T-helper 1 cell treated with Interleukin-12 subunit alpha and Interleukin-12 subunit beta and Interleukin-4 antibody, amounts not matched to agents 30 μg/mL and 1 μg/mL, for 36 hours (primary cell): Measurements from ENCODE around the gene SQSTM1.

ENCODE experiments used
- H3K27ac Mint-ChIP-seq: one replicate; pipeline ENCODE4 v1.8.0; 2021; ENCODE audit warnings: mild to moderate bottlenecking, mixed read lengths
- H3K27me3 Mint-ChIP-seq: one replicate; pipeline ENCODE4 v1.8.0; 2021; ENCODE audit warnings: low read depth, mixed read lengths
- H3K36me3 Mint-ChIP-seq: one replicate; pipeline ENCODE4 v1.8.0; 2021; ENCODE audit warnings: low read depth, mixed read lengths
- H3K4me1 Mint-ChIP-seq: one replicate; pipeline ENCODE4 v1.8.0; 2021; ENCODE audit warnings: low read depth, mixed read lengths
- H3K4me3 Mint-ChIP-seq: one replicate; pipeline ENCODE4 v1.8.0; 2021; ENCODE audit warnings: mild to moderate bottlenecking, moderate library complexity, mixed read lengths
- H3K9me3 Mint-ChIP-seq: one replicate; pipeline ENCODE4 v1.8.0; 2021; ENCODE audit warnings: mixed read lengths

Gene SQSTM1

DNA sequence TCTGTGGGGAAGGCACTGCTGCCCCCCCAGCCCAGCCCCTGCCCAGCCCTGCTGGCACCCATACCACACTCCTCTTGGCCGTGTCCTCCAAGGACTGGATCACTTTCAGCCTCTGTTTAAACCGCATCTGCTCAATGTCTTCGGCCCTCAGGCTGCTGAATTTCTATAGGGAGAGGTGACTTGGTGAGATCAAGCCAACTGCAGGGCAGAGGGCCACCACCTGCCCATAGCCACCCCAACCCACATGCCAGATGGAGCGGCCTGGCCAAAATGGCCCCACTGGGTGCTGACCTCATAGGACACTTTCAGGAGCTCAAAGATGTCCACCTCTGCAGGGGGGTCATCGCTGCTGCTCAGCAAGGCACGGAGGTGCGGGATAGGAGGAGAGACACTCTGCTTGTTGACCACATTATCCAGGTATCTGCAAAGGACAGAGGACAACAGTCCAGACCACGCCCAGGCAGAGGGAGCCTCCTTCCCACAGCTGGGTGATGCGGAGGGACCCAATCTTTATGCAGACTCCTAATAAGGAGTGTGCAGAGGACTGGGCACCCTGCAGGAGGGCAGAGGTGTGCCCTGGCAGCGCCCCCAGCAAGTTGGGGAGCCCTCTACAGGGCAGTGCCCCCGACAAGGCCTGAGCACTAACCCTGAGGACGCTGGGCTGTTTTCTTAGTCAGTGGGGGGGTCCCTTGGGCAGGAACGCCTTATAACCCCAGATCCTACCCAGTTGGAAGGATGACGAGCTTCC is 52.3 kb downstream of the SQSTM1 start:
- Mint-ChIP-seq H3K4me1 (no peaks in the 10 kb centered on the region), H3K36me3 (peaks cover 8% of the 10 kb centered on the region), H3K9me3 (no peaks in the 10 kb centered on the region), H3K27ac (no peak overlapping the region), H3K4me3 (no peak overlapping the region), H3K27me3 (no peaks in the 10 kb centered on the region)

DNA sequence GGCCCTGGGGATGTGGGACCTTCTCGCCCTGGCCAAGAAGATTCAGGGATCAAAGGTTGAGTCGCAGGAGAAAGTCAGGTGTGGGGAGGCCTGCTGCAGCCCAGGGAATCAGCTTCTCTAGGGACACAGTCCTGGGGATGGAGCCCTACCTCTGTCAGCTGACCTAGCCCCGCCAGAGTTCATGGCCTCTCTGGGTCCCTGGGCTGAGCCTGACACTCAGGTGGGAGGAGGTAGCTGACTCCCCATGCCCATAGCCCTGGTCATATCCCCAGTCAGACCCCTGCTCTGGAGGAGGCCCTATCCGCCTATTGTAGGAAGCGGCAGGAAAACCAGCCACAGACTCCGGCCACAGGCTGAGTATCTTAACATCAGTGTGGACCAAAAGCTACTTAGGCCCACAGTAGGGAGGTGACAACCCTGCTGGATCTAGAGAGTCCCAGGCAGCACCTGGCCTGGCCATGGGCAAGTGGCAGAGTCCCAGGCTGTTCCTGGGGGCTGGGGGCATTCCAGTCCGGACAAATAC is 52.9 kb downstream of the SQSTM1 start:
- Mint-ChIP-seq H3K4me3 (no peak overlapping the region), H3K27me3 (no peaks in the 10 kb centered on the region), H3K36me3 (peaks cover 8% of the 10 kb centered on the region), H3K9me3 (no peaks in the 10 kb centered on the region), H3K4me1 (no peaks in the 10 kb centered on the region), H3K27ac (no peak overlapping the region)

DNA sequence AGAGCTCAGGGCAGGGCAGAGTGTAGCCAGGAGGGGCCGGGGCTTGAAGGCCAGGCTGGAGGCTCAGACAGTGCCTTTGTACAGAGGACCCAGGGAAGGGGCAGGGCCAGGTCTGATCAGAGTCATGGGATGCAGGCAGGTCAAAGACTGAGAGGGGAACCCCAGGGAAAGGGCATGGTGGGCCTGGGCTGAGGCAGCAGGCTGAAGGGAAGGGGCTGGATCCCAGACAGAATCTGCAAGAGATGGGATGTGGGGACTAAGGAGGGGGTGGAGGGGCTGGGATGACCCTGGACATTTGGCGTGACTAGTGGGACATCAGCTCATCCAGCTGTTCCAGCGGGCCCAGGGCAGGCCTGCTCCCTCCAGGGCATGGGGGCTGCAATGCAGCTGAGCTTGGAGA is 53.4 kb downstream of the SQSTM1 start:
- H3K36me3 Mint-ChIP-seq: peaks cover 8% of the 10 kb centered on the region
- no peaks in the 10 kb centered on the region for H3K4me1 Mint-ChIP-seq
- no peaks in the 10 kb centered on the region for H3K9me3 Mint-ChIP-seq
- no peak overlapping the region for H3K4me3 Mint-ChIP-seq
- no peak overlapping the region for H3K27ac Mint-ChIP-seq
- H3K27me3 Mint-ChIP-seq: no peaks in the 10 kb centered on the region

- Mint-ChIP-seq H3K4me1 (no peaks in the 10 kb centered on the region), H3K27me3 (no peaks in the 10 kb centered on the region), H3K9me3 (no peaks in the 10 kb centered on the region), H3K4me3 (no peak overlapping the region), H3K27ac (no peak overlapping the region), H3K36me3 (peaks cover 8% of the 10 kb centered on the region)
These were observed 54.0 kb downstream of the SQSTM1 start for GRCh38 chr5:179874536-179875292.

GRCh38 chr5:179875741-179876609 is 55.3 kb downstream of the SQSTM1 start:
- H3K4me3 Mint-ChIP-seq: no peak overlapping the region
- no peaks in the 10 kb centered on the region for H3K4me1 Mint-ChIP-seq
- no peak overlapping the region for H3K27ac Mint-ChIP-seq
- H3K36me3 Mint-ChIP-seq: peaks cover 8% of the 10 kb centered on the region
- H3K27me3 Mint-ChIP-seq: no peaks in the 10 kb centered on the region
- H3K9me3 Mint-ChIP-seq: no peaks in the 10 kb centered on the region

DNA sequence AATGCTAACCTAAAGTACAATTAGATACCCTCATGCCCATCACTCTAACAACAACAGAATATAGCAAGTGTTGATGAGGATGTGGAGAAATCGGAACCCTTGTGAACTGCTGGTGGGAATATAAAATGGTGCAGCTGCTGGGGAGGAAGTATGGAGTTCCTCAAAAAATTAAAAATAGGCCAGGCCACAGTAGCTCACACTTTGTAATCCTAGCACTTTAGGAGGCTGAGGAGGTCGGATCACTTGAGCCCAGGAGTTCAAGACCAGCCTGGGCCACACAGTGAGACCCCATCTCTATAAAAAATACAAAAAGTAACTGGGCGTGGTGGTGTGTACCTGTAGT is 55.9 kb downstream of the SQSTM1 start:
- Mint-ChIP-seq H3K36me3 (peaks cover 8% of the 10 kb centered on the region), H3K9me3 (no peaks in the 10 kb centered on the region), H3K4me1 (no peaks in the 10 kb centered on the region), H3K4me3 (no peak overlapping the region), H3K27me3 (no peaks in the 10 kb centered on the region), H3K27ac (no peak overlapping the region)

- Mint-ChIP-seq H3K9me3 (peaks cover 4% of the 10 kb centered on the region), H3K36me3 (peaks cover 16% of the 10 kb centered on the region), H3K4me1 (no peaks in the 10 kb centered on the region), H3K27me3 (no peaks in the 10 kb centered on the region), H3K27ac (no peak overlapping the region), H3K4me3 (no peak overlapping the region)
These were observed 57.7 kb downstream of the SQSTM1 start for GRCh38 chr5:179878222-179879002.

- H3K9me3 Mint-ChIP-seq: peaks cover 11% of the 10 kb centered on the region
- H3K36me3 Mint-ChIP-seq: peaks cover 23% of the 10 kb centered on the region
- no peaks in the 10 kb centered on the region for H3K27me3 Mint-ChIP-seq
- no peaks in the 10 kb centered on the region for H3K4me1 Mint-ChIP-seq
- no peak overlapping the region for H3K4me3 Mint-ChIP-seq
- H3K27ac Mint-ChIP-seq: no peak overlapping the region
These were observed 58.4 kb downstream of the SQSTM1 start for GRCh38 chr5:179879003-179879689.

DNA sequence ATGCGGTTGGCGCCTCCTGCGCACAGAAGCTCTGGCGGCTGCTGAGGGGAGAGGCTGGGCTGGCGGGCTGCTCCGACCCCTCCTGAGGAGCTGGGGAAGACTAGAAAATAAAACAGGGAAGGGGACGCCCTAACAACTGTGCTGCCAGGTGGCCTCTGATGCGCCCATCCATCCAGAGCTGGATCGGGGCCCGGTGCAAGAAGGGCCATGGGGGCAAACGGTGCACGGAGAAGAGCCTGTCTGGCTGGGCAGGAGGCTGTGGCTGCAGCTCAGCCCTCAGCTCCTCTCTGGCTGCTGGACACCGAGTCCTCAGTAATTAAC is 58.9 kb downstream of the SQSTM1 start:
- Mint-ChIP-seq H3K9me3 (peaks cover 15% of the 10 kb centered on the region), H3K4me1 (no peaks in the 10 kb centered on the region), H3K4me3 (no peak overlapping the region), H3K27ac (no peak overlapping the region), H3K36me3 (peaks cover 28% of the 10 kb centered on the region), H3K27me3 (no peaks in the 10 kb centered on the region)

DNA sequence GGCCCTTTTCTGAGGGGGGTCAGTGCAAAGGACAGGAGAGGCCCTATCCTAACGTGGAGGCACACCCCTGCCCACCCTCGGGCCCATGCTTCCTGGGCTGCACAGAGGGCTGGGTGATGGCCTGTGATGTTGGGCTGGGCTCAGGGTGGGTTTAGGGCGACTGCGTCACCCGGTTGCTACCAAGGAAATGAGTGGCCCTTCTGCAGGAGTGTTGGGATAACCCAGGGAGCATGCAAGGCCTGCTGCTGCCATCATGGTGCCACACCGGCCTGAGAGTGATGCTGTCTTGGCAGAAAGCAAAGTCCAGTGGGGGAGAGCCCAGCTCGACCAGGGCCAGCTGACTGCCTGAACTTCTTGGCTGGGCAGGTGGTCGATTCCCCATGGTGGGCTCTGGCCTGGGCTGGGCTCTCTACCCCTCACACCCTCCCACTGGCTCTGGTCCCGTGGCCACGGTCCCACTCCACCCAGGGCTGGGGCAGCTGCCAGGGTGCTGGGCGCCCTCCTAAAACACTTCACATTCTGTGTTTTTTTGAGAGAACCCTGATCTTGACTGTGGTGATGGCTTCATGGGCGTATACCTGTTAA is 59.5 kb downstream of the SQSTM1 start:
- no peak overlapping the region for H3K27ac Mint-ChIP-seq
- peaks cover 19% of the 10 kb centered on the region for H3K9me3 Mint-ChIP-seq
- no peak overlapping the region for H3K4me3 Mint-ChIP-seq
- H3K27me3 Mint-ChIP-seq: no peaks in the 10 kb centered on the region
- no peaks in the 10 kb centered on the region for H3K4me1 Mint-ChIP-seq
- H3K36me3 Mint-ChIP-seq: peaks cover 33% of the 10 kb centered on the region

DNA sequence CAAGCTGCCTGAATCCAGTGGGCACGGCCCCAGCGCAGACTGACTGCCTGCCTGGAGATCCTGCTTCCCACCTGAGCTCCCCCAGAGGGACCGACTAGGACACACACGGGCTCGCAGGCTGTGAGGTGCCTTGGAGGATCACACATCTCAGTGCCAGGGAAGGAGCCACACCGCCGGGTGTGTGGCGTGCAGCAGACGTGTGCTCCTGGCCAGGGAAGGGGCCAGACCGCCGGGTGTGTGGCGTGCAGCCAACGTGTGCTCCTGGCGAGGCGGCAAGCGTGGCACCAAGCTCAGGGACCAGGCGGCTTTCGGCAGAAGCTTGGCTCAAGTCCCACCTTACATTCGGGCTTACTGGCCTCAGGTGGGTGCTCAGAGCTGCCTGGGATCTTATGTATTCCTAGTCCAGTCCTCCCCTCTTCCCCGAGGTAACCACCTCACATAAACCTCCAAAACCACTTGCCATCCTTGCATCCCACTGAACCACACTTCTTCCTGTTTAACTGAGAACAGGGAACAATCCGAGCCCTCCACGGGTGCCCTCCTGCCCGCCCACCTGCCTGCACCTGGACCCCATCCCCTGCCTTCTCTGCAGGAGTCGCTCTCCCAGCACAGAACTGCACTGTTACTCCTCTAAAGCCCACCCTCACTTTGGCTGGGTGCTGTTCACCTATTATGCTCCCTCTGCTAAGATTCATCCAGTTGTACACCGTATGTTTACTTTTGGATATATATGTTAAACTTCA is 60.3 kb downstream of the SQSTM1 start:
- no peak overlapping the region for H3K27ac Mint-ChIP-seq
- no peaks in the 10 kb centered on the region for H3K27me3 Mint-ChIP-seq
- peaks cover 26% of the 10 kb centered on the region for H3K9me3 Mint-ChIP-seq
- no peaks in the 10 kb centered on the region for H3K4me1 Mint-ChIP-seq
- H3K4me3 Mint-ChIP-seq: no peak overlapping the region
- H3K36me3 Mint-ChIP-seq: peaks cover 38% of the 10 kb centered on the region

DNA sequence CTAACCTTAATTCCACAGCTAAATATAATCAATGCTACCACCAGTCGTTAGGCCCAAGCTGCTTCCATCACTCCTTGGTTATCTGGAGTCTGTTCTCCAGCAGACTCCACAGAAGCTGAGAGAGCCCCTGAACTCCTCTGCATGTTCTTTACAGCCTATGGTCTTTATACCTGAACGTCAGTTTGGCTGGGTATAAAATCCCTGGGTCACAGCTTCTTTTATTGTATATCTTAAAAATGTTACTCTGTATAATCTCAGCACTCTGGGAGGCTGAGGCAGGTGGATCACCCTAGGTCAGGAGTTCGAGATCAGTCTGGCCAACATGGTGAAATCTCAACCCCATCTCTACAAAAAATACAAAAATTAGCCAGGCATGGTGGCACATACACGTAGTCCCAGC is 61.6 kb downstream of the SQSTM1 start:
- peaks cover 27% of the 10 kb centered on the region for H3K9me3 Mint-ChIP-seq
- H3K27ac Mint-ChIP-seq: no peak overlapping the region
- H3K36me3 Mint-ChIP-seq: peaks cover 51% of the 10 kb centered on the region
- H3K27me3 Mint-ChIP-seq: no peaks in the 10 kb centered on the region
- no peak overlapping the region for H3K4me3 Mint-ChIP-seq
- H3K4me1 Mint-ChIP-seq: no peaks in the 10 kb centered on the region

- Mint-ChIP-seq H3K4me3 (no peak overlapping the region), H3K27ac (no peak overlapping the region), H3K27me3 (no peaks in the 10 kb centered on the region), H3K4me1 (no peaks in the 10 kb centered on the region), H3K9me3 (peaks cover 27% of the 10 kb centered on the region), H3K36me3 (peaks cover 53% of the 10 kb centered on the region)
These were observed 62.5 kb downstream of the SQSTM1 start for GRCh38 chr5:179883163-179883562.
